IMR-90 (cell line): ENCODE measurements around the gene ZNF277. TPM values are rescaled to one million over a fixed set of nuclear protein-coding genes. Genes with fewer than 3 reads are reported as not detected.

Source experiments
- ATAC-seq: fragments of 200-7000 bp; cut with Tn5 transposase; 2 replicates; pipeline ENCODE4 v1.9.1; 2020; ENCODE audit warnings: low read depth, mild to moderate bottlenecking, moderate library complexity
- BruUV-seq: library from RNA; stranded (reverse); fragments of 400-500 nt; replicated peaks from 2 replicates; lab custom pipeline; 2021; lab: Mats Ljungman, UMichigan
- CTCF ChIA-PET: fragments of 300-600 bp; formaldehyde crosslinking; extraction: SDS; loops from one replicate; lab custom pipeline; 2021; ENCODE audit warnings: antibody characterized with exemption; lab: Yijun Ruan, JAX
- POLR2A ChIA-PET: fragments of 300-600 bp; sonication (Branson Sonifier 250); formaldehyde crosslinking; loops from one replicate; lab custom pipeline; 2022; ENCODE audit warnings: antibody characterized with exemption; ENCODE audit not compliant: unreplicated experiment; lab: Charles Lee
- DNase-seq: peaks from one replicate; pipeline ENCODE4 v3.0.0; 2013
- H2AFZ ChIP-seq: replicated peaks from 2 replicates; pipeline ENCODE3; 2013; ENCODE audit warnings: low read length, mild to moderate bottlenecking; ENCODE audit not compliant: poor library complexity
- H2AK5ac ChIP-seq: 2 replicates; pipeline ENCODE4 v1.6.1; 2013; ENCODE audit warnings: low read depth, low read length, inconsistent platforms
- H2AK9ac ChIP-seq: replicated peaks from 2 replicates; pipeline ENCODE3; 2013; ENCODE audit warnings: mild to moderate bottlenecking, low read depth, low read length, moderate library complexity; ENCODE audit not compliant: poor library complexity
- H2BK120ac ChIP-seq: 2 replicates; pipeline ENCODE4 v1.6.1; 2013; ENCODE audit warnings: low read depth, low read length, inconsistent platforms
- H2BK15ac ChIP-seq: 3 replicates; pipeline ENCODE4 v1.6.1; 2013; ENCODE audit warnings: low read depth, low read length, inconsistent platforms
- H2BK20ac ChIP-seq: 2 replicates; pipeline ENCODE4 v1.6.1; 2013; ENCODE audit warnings: low read depth, mild to moderate bottlenecking, inconsistent platforms, low read length, moderate library complexity
- H2BK5ac ChIP-seq: 2 replicates; pipeline ENCODE4 v1.6.1; 2013; ENCODE audit warnings: mild to moderate bottlenecking, low read depth, low read length, inconsistent platforms; ENCODE audit not compliant: poor library complexity, severe bottlenecking
- H3K14ac ChIP-seq: replicated peaks from 2 replicates; pipeline ENCODE4 v1.6.1; 2013; ENCODE audit warnings: low read depth, low read length, inconsistent platforms
- H3K18ac ChIP-seq: 2 replicates; pipeline ENCODE4 v1.6.1; 2013; ENCODE audit warnings: low read depth, low read length, control low read depth
- H3K23ac ChIP-seq: 2 replicates; pipeline ENCODE4 v1.6.1; 2013; ENCODE audit warnings: low read depth, low read length, inconsistent platforms
- H3K27ac ChIP-seq: 2 replicates; pipeline ENCODE4 v1.5.1; 2013; ENCODE audit warnings: mild to moderate bottlenecking, control low read depth, low read length; ENCODE audit not compliant: insufficient read depth
- H3K27me3 ChIP-seq: 2 replicates; pipeline ENCODE4 v1.6.1; 2013; ENCODE audit warnings: low read length; ENCODE audit not compliant: control insufficient read depth, insufficient read depth
- H3K36me3 ChIP-seq: 2 replicates; pipeline ENCODE4 v1.6.1; 2013; ENCODE audit warnings: low read length, mixed read lengths; ENCODE audit not compliant: control insufficient read depth, insufficient read depth
- H3K4ac ChIP-seq: 2 replicates; pipeline ENCODE4 v1.6.1; 2013; ENCODE audit warnings: low read depth, low read length, inconsistent platforms
- H3K4me1 ChIP-seq: 2 replicates; pipeline ENCODE4 v1.6.1; 2013; ENCODE audit warnings: low read length, mixed read lengths; ENCODE audit not compliant: control insufficient read depth, insufficient read depth
- H3K4me2 ChIP-seq: 2 replicates; pipeline ENCODE4 v1.6.1; 2013; ENCODE audit warnings: low read depth, mild to moderate bottlenecking, control low read depth, low read length, moderate library complexity
- H3K4me3 ChIP-seq: 2 replicates; pipeline ENCODE4 v1.5.1; 2013; ENCODE audit warnings: low read depth, mild to moderate bottlenecking, control low read depth, low read length, moderate library complexity; ENCODE audit not compliant: insufficient read depth
- H3K56ac ChIP-seq: 2 replicates; pipeline ENCODE4 v1.6.1; 2013; ENCODE audit warnings: low read length, inconsistent platforms; ENCODE audit not compliant: insufficient read depth; ENCODE audit errors: extremely low read depth
- H3K79me1 ChIP-seq, 2 experiments: 2 replicates each; pipeline ENCODE4 v1.6.1; 2013; ENCODE audit warnings: low read length in 2 of 2, inconsistent platforms in 1 of 2, low read depth in 1 of 2
- H3K9ac ChIP-seq: 2 replicates; pipeline ENCODE4 v1.6.1; 2013; ENCODE audit warnings: low read depth, low read length, control low read depth
- H3K9me1 ChIP-seq: 2 replicates; pipeline ENCODE4 v1.6.1; 2013; ENCODE audit warnings: low read length, inconsistent platforms; ENCODE audit not compliant: insufficient read depth
- H3K9me3 ChIP-seq: 2 replicates; pipeline ENCODE4 v1.6.1; 2013; ENCODE audit warnings: low read length; ENCODE audit not compliant: control insufficient read depth, insufficient read depth
- H4K20me1 ChIP-seq: 2 replicates; pipeline ENCODE4 v1.6.1; 2013; ENCODE audit warnings: low read length, inconsistent platforms; ENCODE audit not compliant: insufficient read depth
- H4K5ac ChIP-seq: 2 replicates; pipeline ENCODE4 v1.6.1; 2013; ENCODE audit warnings: mild to moderate bottlenecking, low read depth, low read length, control low read depth
- H4K8ac ChIP-seq, 2 experiments: 2 replicates each; pipeline ENCODE4 v1.6.1; 2013; ENCODE audit warnings: low read depth in 2 of 2, low read length in 2 of 2, control low read depth in 1 of 2, inconsistent platforms in 1 of 2
- H4K91ac ChIP-seq: 2 replicates; pipeline ENCODE4 v1.6.1; 2013; ENCODE audit warnings: low read depth, low read length, inconsistent platforms; ENCODE audit not compliant: insufficient read depth
- BHLHE40 ChIP-seq: fragments of 150-350 bp; IDR thresholded peaks from 2 replicates; pipeline ENCODE4 v1.6.1; 2016; ENCODE audit warnings: mild to moderate bottlenecking, low read depth, low read length
- ELK1 ChIP-seq: fragments of 150-350 bp; IDR thresholded peaks from 2 replicates; pipeline ENCODE4 v1.6.1; 2016; ENCODE audit warnings: low read depth, mild to moderate bottlenecking, low read length, moderate library complexity, borderline replicate concordance
- FOS ChIP-seq: fragments of 150-350 bp; IDR thresholded peaks from 2 replicates; pipeline ENCODE4 v1.6.1; 2016; ENCODE audit warnings: low read depth, low read length
- MAFK ChIP-seq: IDR thresholded peaks from 2 replicates; pipeline ENCODE4 v1.6.1; 2012; ENCODE audit warnings: low read depth, low read length, improper control_type of control experiment
- MXI1 ChIP-seq: IDR thresholded peaks from 2 replicates; pipeline ENCODE4 v1.6.1; 2012; ENCODE audit warnings: low read depth, mild to moderate bottlenecking, low read length, moderate library complexity, borderline replicate concordance
- NFE2L2 ChIP-seq: fragments of 150-350 bp; IDR thresholded peaks from 2 replicates; pipeline ENCODE4 v1.6.1; 2016; ENCODE audit warnings: low read depth, mild to moderate bottlenecking, low read length
- POLR2A ChIP-seq: IDR thresholded peaks from 2 replicates; pipeline ENCODE4 v1.6.1; 2012; ENCODE audit warnings: mild to moderate bottlenecking, low read depth, low read length
- RAD21 ChIP-seq: IDR thresholded peaks from 2 replicates; pipeline ENCODE4 v1.6.1; 2012; ENCODE audit warnings: low read length, improper control_type of control experiment
- RCOR1 ChIP-seq: IDR thresholded peaks from 2 replicates; pipeline ENCODE4 v1.6.1; 2012; ENCODE audit warnings: mild to moderate bottlenecking, low read length, improper control_type of control experiment; ENCODE audit not compliant: insufficient replicate concordance
- RFX5 ChIP-seq: IDR thresholded peaks from 2 replicates; pipeline ENCODE4 v1.8.0; 2012; ENCODE audit warnings: low read depth, mild to moderate bottlenecking, low read length, moderate library complexity
- SMC3 ChIP-seq: fragments of 150-350 bp; IDR thresholded peaks from 2 replicates; pipeline ENCODE4 v1.6.1; 2016; ENCODE audit warnings: low read depth, mild to moderate bottlenecking, antibody characterized with exemption, low read length, moderate library complexity
- dilution Hi-C: fragments of 300-500 bp; cut with HindIII; formaldehyde crosslinking; loops from one replicate; pipeline ENCODE4 v1.14.3; 2018; ENCODE audit warnings: low sequenced_read_pairs; ENCODE audit not compliant: unreplicated experiment
- in situ Hi-C: fragments of 300-500 bp; cut with MboI; formaldehyde crosslinking; loops from 3 replicates; pipeline ENCODE4 v1.14.3; 2019; ENCODE audit warnings: low sequenced_read_pairs, inconsistent platforms, mixed read lengths
- intact Hi-C: fragments of 100-400 bp; cut with micrococcal nuclease; formaldehyde crosslinking; loops from 2 replicates; pipeline ENCODE4 v1.10.0; 2022
- polyA plus RNA-seq, 3 experiments: library from polyadenylated mRNA; depleted of rRNA; stranded (reverse); fragments of >200 nt; gene quantifications; 2 replicates each; pipeline ENCODE4 v1.2.3, GENCODE V29; 2012; ENCODE audit warnings: low replicate concordance in 1 of 3
- total RNA-seq: library from RNA; depleted of rRNA; stranded (reverse); fragments of >200 nt; gene quantifications from 2 replicates; pipeline ENCODE4 v1.2.3, GENCODE V29; 2012

Gene ZNF277
- total and polyA plus RNA-seq, 2 of the 4 experiments (the other 2 are of a cell fraction) = 7.3 to 21.3 TPM

- Histone ChIP-seq H3K27ac (no peak overlapping the region), H3K18ac (no peak overlapping the region), H2BK20ac (no peak overlapping the region), H3K4me2 (no peak overlapping the region), H2BK120ac (no peak overlapping the region), H3K9ac (no peak overlapping the region), H4K5ac (no peak overlapping the region), H3K56ac (no peak overlapping the region), H4K8ac (no peak overlapping the region), H2BK5ac (no peak overlapping the region), H2AK9ac (no peak overlapping the region), H3K14ac (0 out of 2 replicates have a peak overlapping the region, but pooled peaks have one; percentile 14), H4K20me1 (no peaks in the 10 kb centered on the region), H3K27me3 (no peaks in the 10 kb centered on the region), H3K23ac (no peak overlapping the region; the same call in 1 of the 2 replicates), H3K4me1 (peaks cover 3% of the 10 kb centered on the region; the same call in 1 of the 2 replicates), H3K9me1 (no peaks in the 10 kb centered on the region), H4K91ac (no peak overlapping the region), H3K4me3 (no peak overlapping the region), H2BK15ac (no peak overlapping the region), H3K9me3 (no peaks in the 10 kb centered on the region), H3K4ac (no peak overlapping the region), H3K79me1 (peaks cover 28 to 53% of the 10 kb centered on the region in 2 experiments), H3K36me3 (no peaks in the 10 kb centered on the region), H2AK5ac (no peak overlapping the region), H2AFZ (no peak overlapping the region)
- DNase-seq (no peak), ATAC-seq (no peak)
- ChIA-PET CTCF (no interaction called here), POLR2A (no interaction called here)
- intact Hi-C loops = loop anchor here (5.0 to 10.0 kb wide), 2 partner anchors 60 to 217 kb away; no protein-coding TSS in a partner anchor
- in situ Hi-C loops = loop anchor here (10.0 to 25.0 kb wide), 2 partner anchors 213 to 440 kb away; no protein-coding TSS in a partner anchor
- no TSS peak for BruUV-seq
- TF ChIP-seq ELK1 = no peak
- no peak for TF ChIP-seq FOS
- no peak for TF ChIP-seq BHLHE40
- TF ChIP-seq RCOR1 = no peak
- TF ChIP-seq SMC3 = no peak
- TF ChIP-seq MAFK = no peak
- no peak for TF ChIP-seq POLR2A
- TF ChIP-seq RAD21 = no peak
- TF ChIP-seq NFE2L2 = no peak
- no peak for TF ChIP-seq RFX5
- TF ChIP-seq MXI1 = no peak
- dilution Hi-C loops = no loop called here
Measured at GRCh38 chr7:112201839-112202238, 4.7 kb upstream of the ZNF277 start.
